ENCODE data around the gene CFAP65.

DNA sequence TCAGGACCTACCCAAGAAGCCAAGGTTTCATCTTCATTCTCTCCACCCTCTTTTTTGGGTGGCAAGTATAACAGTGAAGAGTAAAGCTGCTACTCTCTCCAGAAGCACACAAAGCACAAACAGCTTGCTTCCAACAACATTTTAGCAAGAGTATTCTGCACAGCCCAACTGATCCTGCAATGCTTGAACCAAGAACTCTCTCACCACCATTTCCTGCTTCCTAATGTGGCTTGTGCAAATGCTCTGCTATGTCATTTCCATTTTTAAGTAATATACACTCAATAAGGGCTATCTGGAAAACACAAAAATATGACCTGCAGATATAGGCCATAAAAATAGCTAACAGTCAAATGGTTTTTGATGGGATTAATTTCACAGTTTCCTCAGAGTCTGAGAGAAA lies 43.5 kb upstream of the CFAP65 start:
- TF ChIP-seq CTCF (IDR thresholded peaks at IDR 0.05) = no peak
- no peak for TF ChIP-seq TCF7 (CRISPR knock-in tag; IDR thresholded peaks at IDR 0.05; ENCODE audit: low read depth)
- TF ChIP-seq PRDM15 (CRISPR knock-in tag; IDR thresholded peaks at IDR 0.05) = no peak
- no peak for TF ChIP-seq E2F5 (CRISPR knock-in tag; IDR thresholded peaks at IDR 0.05)
- TF ChIP-seq, protein P1, sequence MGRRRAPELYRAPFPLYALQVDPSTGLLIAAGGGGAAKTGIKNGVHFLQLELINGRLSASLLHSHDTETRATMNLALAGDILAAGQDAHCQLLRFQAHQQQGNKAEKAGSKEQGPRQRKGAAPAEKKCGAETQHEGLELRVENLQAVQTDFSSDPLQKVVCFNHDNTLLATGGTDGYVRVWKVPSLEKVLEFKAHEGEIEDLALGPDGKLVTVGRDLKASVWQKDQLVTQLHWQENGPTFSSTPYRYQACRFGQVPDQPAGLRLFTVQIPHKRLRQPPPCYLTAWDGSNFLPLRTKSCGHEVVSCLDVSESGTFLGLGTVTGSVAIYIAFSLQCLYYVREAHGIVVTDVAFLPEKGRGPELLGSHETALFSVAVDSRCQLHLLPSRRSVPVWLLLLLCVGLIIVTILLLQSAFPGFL (CRISPR knock-in tag; IDR thresholded peaks at IDR 0.05; ENCODE audit: borderline replicate concordance) = no peak
- no peak for TF ChIP-seq SMAD4 (CRISPR knock-in tag; IDR thresholded peaks at IDR 0.05)
- no peak for TF ChIP-seq ZNF671 (CRISPR knock-in tag; IDR thresholded peaks at IDR 0.05)
- TF ChIP-seq HMGXB4 (CRISPR knock-in tag; IDR thresholded peaks at IDR 0.05) = no peak
- TF ChIP-seq, protein P2, sequence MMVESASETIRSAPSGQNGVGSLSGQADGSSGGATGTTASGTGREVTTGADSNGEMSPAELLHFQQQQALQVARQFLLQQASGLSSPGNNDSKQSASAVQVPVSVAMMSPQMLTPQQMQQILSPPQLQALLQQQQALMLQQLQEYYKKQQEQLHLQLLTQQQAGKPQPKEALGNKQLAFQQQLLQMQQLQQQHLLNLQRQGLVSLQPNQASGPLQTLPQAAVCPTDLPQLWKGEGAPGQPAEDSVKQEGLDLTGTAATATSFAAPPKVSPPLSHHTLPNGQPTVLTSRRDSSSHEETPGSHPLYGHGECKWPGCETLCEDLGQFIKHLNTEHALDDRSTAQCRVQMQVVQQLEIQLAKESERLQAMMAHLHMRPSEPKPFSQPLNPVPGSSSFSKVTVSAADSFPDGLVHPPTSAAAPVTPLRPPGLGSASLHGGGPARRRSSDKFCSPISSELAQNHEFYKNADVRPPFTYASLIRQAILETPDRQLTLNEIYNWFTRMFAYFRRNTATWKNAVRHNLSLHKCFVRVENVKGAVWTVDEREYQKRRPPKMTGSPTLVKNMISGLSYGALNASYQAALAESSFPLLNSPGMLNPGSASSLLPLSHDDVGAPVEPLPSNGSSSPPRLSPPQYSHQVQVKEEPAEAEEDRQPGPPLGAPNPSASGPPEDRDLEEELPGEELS (CRISPR knock-in tag; IDR thresholded peaks at IDR 0.05) = no peak
